Mesenchymal stem cell (in vitro differentiated cells and primary cell): Measurements from ENCODE around the gene KRT37.

Experiments used
- DNase-seq: peaks from one replicate; pipeline ENCODE4 v3.0.0-alpha.2; 2013
- H2AFZ ChIP-seq: one replicate; pipeline ENCODE4 v1.6.1; 2013; ENCODE audit warnings: low read depth, mild to moderate bottlenecking, control low read depth, inconsistent platforms, low read length, moderate library complexity
- H2AK5ac ChIP-seq: 2 replicates; pipeline ENCODE4 v1.6.1; 2013; ENCODE audit warnings: low read length, moderate library complexity, mild to moderate bottlenecking, inconsistent platforms; ENCODE audit not compliant: severe bottlenecking
- H2BK120ac ChIP-seq: one replicate; pipeline ENCODE4 v1.6.1; 2013; ENCODE audit warnings: low read depth, mild to moderate bottlenecking, inconsistent platforms, low read length, moderate library complexity
- H2BK12ac ChIP-seq, 2 experiments: one replicate each; pipeline ENCODE4 v1.6.1; 2013; ENCODE audit warnings: inconsistent platforms in 2 of 2, low read length in 2 of 2, mild to moderate bottlenecking in 2 of 2, moderate library complexity in 2 of 2, control low read depth in 1 of 2
- H2BK15ac ChIP-seq: one replicate; pipeline ENCODE4 v1.6.1; 2013; ENCODE audit warnings: mild to moderate bottlenecking, low read depth, inconsistent platforms; ENCODE audit not compliant: poor library complexity, severe bottlenecking
- H2BK5ac ChIP-seq: 2 replicates; pipeline ENCODE4 v1.6.1; 2013; ENCODE audit warnings: low read depth, mild to moderate bottlenecking, low read length, control low read depth, inconsistent platforms; ENCODE audit not compliant: poor library complexity, severe bottlenecking
- H3K14ac ChIP-seq, 2 experiments: one replicate each; pipeline ENCODE4 v1.6.1; 2013; ENCODE audit warnings: inconsistent platforms in 2 of 2, low read length in 2 of 2, control low read depth in 1 of 2, mild to moderate bottlenecking in 1 of 2, moderate library complexity in 1 of 2
- H3K18ac ChIP-seq, 2 experiments: one replicate each; pipeline ENCODE4 v1.6.1; 2013; ENCODE audit warnings: inconsistent platforms in 2 of 2, low read length in 2 of 2, control low read depth in 1 of 2, low read depth in 1 of 2, mild to moderate bottlenecking in 1 of 2
- H3K23ac ChIP-seq, 2 experiments: one replicate each; pipeline ENCODE4 v1.6.1; 2013; ENCODE audit warnings: inconsistent platforms in 2 of 2, low read length in 2 of 2, mild to moderate bottlenecking in 2 of 2, moderate library complexity in 2 of 2, control low read depth in 1 of 2
- H3K27ac ChIP-seq: 2 replicates; pipeline ENCODE4 v1.5.1; 2013; ENCODE audit warnings: mild to moderate bottlenecking, moderate library complexity, low read length, control low read depth, inconsistent platforms; ENCODE audit not compliant: poor library complexity, severe bottlenecking
- H3K27me3 ChIP-seq, 2 experiments: 2 replicates each; pipeline versions ENCODE4 v1.6.1 to v1.7.0; 2013; ENCODE audit warnings: low read length in 2 of 2, mild to moderate bottlenecking in 2 of 2, moderate library complexity in 2 of 2, control low read depth in 1 of 2, inconsistent platforms in 1 of 2; ENCODE audit not compliant: control insufficient read depth in 1 of 2, insufficient read depth in 1 of 2
- H3K36me3 ChIP-seq, 2 experiments: 2 replicates each; pipeline versions ENCODE4 v1.6.1 to v1.7.0; 2013; ENCODE audit warnings: low read length in 2 of 2, control low read depth in 1 of 2, inconsistent platforms in 1 of 2, low read depth in 1 of 2, mild to moderate bottlenecking in 1 of 2; ENCODE audit not compliant: insufficient read depth in 2 of 2, control insufficient read depth in 1 of 2
- H3K4ac ChIP-seq, 2 experiments: one replicate each; pipeline ENCODE4 v1.6.1; 2013; ENCODE audit warnings: inconsistent platforms in 2 of 2, low read length in 2 of 2, mild to moderate bottlenecking in 2 of 2, moderate library complexity in 2 of 2, control low read depth in 1 of 2, low read depth in 1 of 2
- H3K4me1 ChIP-seq: 2 replicates; pipeline ENCODE4 v1.6.1; 2013; ENCODE audit warnings: low read depth, low read length, control low read depth; ENCODE audit not compliant: control insufficient read depth, insufficient read depth
- H3K4me2 ChIP-seq: 2 replicates; pipeline ENCODE4 v1.6.1; 2013; ENCODE audit warnings: low read length, mild to moderate bottlenecking, inconsistent platforms; ENCODE audit not compliant: poor library complexity, severe bottlenecking
- H3K4me3 ChIP-seq, 2 experiments: 2 replicates each; pipeline versions ENCODE4 v1.5.1 to v1.7.0; 2013; ENCODE audit warnings: low read length in 2 of 2, mild to moderate bottlenecking in 2 of 2, control low read depth in 1 of 2, low read depth in 1 of 2; ENCODE audit not compliant: insufficient read depth in 1 of 2
- H3K79me1 ChIP-seq: replicated peaks from 2 replicates; pipeline ENCODE4 v1.6.1; 2013; ENCODE audit warnings: mild to moderate bottlenecking, control low read depth, low read length, inconsistent platforms; ENCODE audit not compliant: poor library complexity, severe bottlenecking
- H3K9ac ChIP-seq: 2 replicates; pipeline ENCODE4 v1.7.0; 2013; ENCODE audit warnings: mild to moderate bottlenecking, low read length, moderate library complexity
- H3K9me3 ChIP-seq: 2 replicates; pipeline ENCODE4 v1.7.0; 2013; ENCODE audit warnings: mild to moderate bottlenecking, low read length; ENCODE audit not compliant: control insufficient read depth
- H4K8ac ChIP-seq: one replicate; pipeline ENCODE4 v1.6.1; 2013; ENCODE audit warnings: inconsistent platforms, mild to moderate bottlenecking, low read length, moderate library complexity
- H4K91ac ChIP-seq: one replicate; pipeline ENCODE4 v1.6.1; 2013; ENCODE audit warnings: mild to moderate bottlenecking, low read length, inconsistent platforms
- WGBS: methylation state at CpG from one replicate; pipeline ENCODE4 v1.1.7; 2013; ENCODE audit warnings: mixed read lengths; 5-methylcytosine and 5-hydroxymethylcytosine counted together

The KRT37 gene

DNA sequence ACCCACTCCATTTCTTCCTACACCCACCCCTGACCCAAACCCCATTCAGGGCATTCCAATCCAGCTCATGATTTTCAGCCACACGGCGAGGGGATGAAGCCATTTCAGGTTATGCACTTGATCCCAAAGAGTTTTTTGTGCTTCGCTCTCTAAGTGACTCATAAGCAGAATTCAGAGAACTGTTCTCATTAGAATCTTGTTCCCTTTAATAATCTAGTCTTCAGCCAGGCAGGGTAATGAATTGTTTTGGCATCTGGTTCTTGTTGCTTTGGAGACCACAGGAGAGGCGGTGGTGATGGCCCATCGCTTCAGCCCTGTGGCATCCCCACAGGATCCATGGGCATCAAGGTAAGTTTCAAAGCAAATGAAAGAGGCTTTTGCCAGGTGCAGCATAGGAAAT is 22.2 kb downstream of the KRT37 start:
- no peaks in the 10 kb centered on the region for H3K36me3 ChIP-seq
- H3K27ac ChIP-seq, result no peak overlapping the region
- WGBS, result 91% methylated on average over 5 of the region's 5 CpGs
- H2AFZ ChIP-seq, result no peak overlapping the region
- no peak overlapping the region for H3K4me3 ChIP-seq
- no peak overlapping the region for H3K4me2 ChIP-seq
- H2BK15ac ChIP-seq, result no peak overlapping the region
- H3K9me3 ChIP-seq, result no peaks in the 10 kb centered on the region
- H3K4me1 ChIP-seq, result peaks cover 22% of the 10 kb centered on the region
- no peak overlapping the region for H3K14ac ChIP-seq
- no peak overlapping the region for H2BK5ac ChIP-seq
- H3K18ac ChIP-seq, result no peak overlapping the region
- H3K27me3 ChIP-seq, result peaks cover 0 to 20% of the 10 kb centered on the region in 2 experiments
- no peak overlapping the region for H3K9ac ChIP-seq
- no peak overlapping the region for H2BK12ac ChIP-seq
- H2BK120ac ChIP-seq, result no peak overlapping the region
- no peak overlapping the region for H3K23ac ChIP-seq
- no peak overlapping the region for H4K91ac ChIP-seq
- H2AK5ac ChIP-seq, result peak overlapping the region; percentile 31
- no peaks in the 10 kb centered on the region for H3K79me1 ChIP-seq
- no peak overlapping the region for H4K8ac ChIP-seq
- no peak overlapping the region for H3K4ac ChIP-seq
- DNase-seq, result no peak

DNA sequence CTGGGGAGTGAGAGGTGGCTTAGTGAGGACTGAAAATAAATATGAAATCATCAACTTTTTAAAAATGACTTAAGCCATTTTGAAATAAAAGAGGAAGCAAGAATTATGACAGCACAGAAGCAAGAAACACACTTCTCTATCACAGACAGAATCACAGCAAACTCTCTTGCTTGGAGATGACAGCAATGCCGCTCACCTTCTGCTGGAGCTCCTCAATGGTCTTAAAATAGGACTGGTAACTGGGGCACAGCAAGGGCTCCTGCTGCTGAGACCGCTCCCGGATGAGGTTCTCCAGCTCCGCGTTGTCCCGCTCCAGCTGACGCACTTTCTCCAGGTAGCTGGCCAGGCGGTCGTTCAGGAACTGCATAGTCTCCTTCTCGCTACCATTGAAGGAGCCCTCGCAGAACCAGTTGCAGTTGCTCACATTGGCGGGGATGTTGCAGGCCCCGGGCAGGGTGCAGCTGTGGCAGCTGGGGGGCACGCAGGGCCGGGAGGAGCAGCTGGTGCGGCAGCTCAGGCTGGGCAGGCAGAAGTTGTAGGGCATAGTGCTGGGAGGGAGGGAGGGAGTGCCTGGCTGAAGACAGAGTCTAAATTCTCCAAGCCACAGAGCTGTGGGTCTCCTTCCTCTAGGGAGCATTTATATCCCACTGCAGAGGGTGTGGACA is 27.3 kb downstream of the KRT37 start, which contains the start of gene KRT31:
KRT31 (minus strand) TSS at position 613 of the 665 bp plus-strand sequence; CDS start at position 544, 69 bp downstream.
- peaks cover 0 to 35% of the 10 kb centered on the region in 2 experiments for H3K27me3 ChIP-seq

DNA sequence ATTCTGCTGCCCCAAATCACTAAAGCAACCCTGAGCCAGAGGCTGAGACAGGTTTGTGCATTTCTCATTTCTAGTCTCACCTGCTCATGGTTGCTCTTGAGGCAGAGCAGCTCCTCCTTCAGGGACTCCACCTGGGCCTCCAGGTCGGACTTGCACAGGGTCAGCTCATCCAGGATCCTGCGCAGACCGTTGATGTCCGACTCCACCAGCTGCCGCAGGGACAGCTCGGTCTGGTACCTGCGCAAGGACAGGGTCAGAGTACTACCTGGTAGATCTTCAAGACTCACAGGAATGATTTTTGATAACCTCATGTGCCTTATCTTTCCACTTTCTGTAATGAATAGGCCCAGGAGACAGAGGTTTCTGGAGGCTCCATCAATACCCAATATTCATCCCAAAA is 28.0 kb downstream of the KRT37 start:
- no peak overlapping the region for H2BK120ac ChIP-seq
- no peak overlapping the region for H2BK12ac ChIP-seq
- no peak overlapping the region for H2BK5ac ChIP-seq
- H3K27ac ChIP-seq, result no peak overlapping the region
- no peak overlapping the region for H2AK5ac ChIP-seq
- no peaks in the 10 kb centered on the region for H3K36me3 ChIP-seq
- no peak overlapping the region for H3K9ac ChIP-seq
- H3K4me1 ChIP-seq, result peaks cover 4% of the 10 kb centered on the region
- no peak overlapping the region for H3K4ac ChIP-seq
- no peak for DNase-seq
- 93% methylated on average over 7 of the region's 7 CpGs for WGBS
- no peak overlapping the region for H3K23ac ChIP-seq
- no peaks in the 10 kb centered on the region for H3K9me3 ChIP-seq
- no peak overlapping the region for H2BK15ac ChIP-seq
- H3K4me2 ChIP-seq, result no peak overlapping the region
- no peak overlapping the region for H3K18ac ChIP-seq
- no peak overlapping the region for H3K4me3 ChIP-seq
- no peaks in the 10 kb centered on the region for H3K79me1 ChIP-seq
- H3K14ac ChIP-seq, result no peak overlapping the region
- no peak overlapping the region for H2AFZ ChIP-seq
- H4K91ac ChIP-seq, result no peak overlapping the region
- H3K27me3 ChIP-seq, result peaks cover 0 to 35% of the 10 kb centered on the region in 2 experiments
- H4K8ac ChIP-seq, result no peak overlapping the region

More for the DNA sequence above, 27.3 kb downstream of the KRT37 start, which contains the start of gene KRT31:
- Histone ChIP-seq H3K27ac (no peak within 1 kb of the TSS), H3K4me1 (peaks cover 7% of the 10 kb centered on the region), H2AK5ac (no peak within 1 kb of the TSS), H3K4ac (no peak within 1 kb of the TSS), H2BK120ac (no peak within 1 kb of the TSS), H3K14ac (no peak within 1 kb of the TSS), H2AFZ (no peak within 1 kb of the TSS), H3K4me2 (no peak within 1 kb of the TSS), H3K23ac (no peak within 1 kb of the TSS), H4K91ac (no peak within 1 kb of the TSS), H2BK15ac (no peak within 1 kb of the TSS), H3K36me3 (no peaks in the 10 kb centered on the region), H3K4me3 (no peak within 1 kb of the TSS), H2BK12ac (no peak within 1 kb of the TSS), H3K9ac (no peak within 1 kb of the TSS), H3K79me1 (no peaks in the 10 kb centered on the region), H2BK5ac (no peak within 1 kb of the TSS), H3K18ac (no peak within 1 kb of the TSS), H4K8ac (no peak within 1 kb of the TSS), H3K9me3 (no peaks in the 10 kb centered on the region)
- DNase-seq, result no peak
- WGBS, result 91% methylated on average over 16 of the region's 16 CpGs

DNA sequence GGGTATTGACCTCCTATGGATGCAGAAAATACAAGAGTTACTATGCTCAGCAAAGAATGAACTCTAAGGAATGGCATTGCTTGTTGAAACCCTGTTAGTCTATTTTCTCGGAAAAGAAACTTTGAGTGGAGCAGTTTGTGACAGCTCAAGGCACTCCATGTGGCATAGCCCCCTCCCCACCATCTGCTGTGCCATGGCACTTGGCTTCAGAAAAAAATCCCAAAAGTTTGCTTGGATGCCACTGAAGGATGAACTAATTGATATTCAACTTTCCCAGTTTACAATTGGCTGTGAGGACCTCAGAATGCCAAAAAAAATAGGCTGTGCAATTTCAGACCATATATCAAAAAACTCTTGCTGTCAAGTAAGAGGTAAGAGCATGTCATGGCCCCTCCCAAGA is 28.8 kb downstream of the KRT37 start:
- H2BK120ac ChIP-seq, result no peak overlapping the region
- H3K4me3 ChIP-seq, result no peak overlapping the region
- peaks cover 4% of the 10 kb centered on the region for H3K4me1 ChIP-seq
- no peak overlapping the region for H3K4ac ChIP-seq
- no peak overlapping the region for H2AFZ ChIP-seq
- no peak overlapping the region for H3K4me2 ChIP-seq
- no peak overlapping the region for H3K18ac ChIP-seq
- H2BK12ac ChIP-seq, result no peak overlapping the region
- H3K79me1 ChIP-seq, result no peaks in the 10 kb centered on the region
- H4K8ac ChIP-seq, result no peak overlapping the region
- DNase-seq, result no peak
- no peak overlapping the region for H3K14ac ChIP-seq
- WGBS, result 87% methylated on average over 1 of the region's 1 CpG
- H3K9me3 ChIP-seq, result no peaks in the 10 kb centered on the region
- no peak overlapping the region for H3K9ac ChIP-seq
- H4K91ac ChIP-seq, result no peak overlapping the region
- H2AK5ac ChIP-seq, result no peak overlapping the region
- no peaks in the 10 kb centered on the region for H3K36me3 ChIP-seq
- no peak overlapping the region for H3K23ac ChIP-seq
- H2BK5ac ChIP-seq, result no peak overlapping the region
- peaks cover 0 to 29% of the 10 kb centered on the region in 2 experiments for H3K27me3 ChIP-seq
- H2BK15ac ChIP-seq, result no peak overlapping the region
- no peak overlapping the region for H3K27ac ChIP-seq
